SU-DHL-6 (cell line): Measurements from ENCODE around the gene UQCRHL.

Experiments
- CTCF ChIP-seq: fragments of 200-600 bp; sonication (generic); IDR thresholded peaks from one replicate; pipeline ENCODE4 v1.5.1; 2017; ENCODE audit warnings: antibody characterized with exemption, mild to moderate bottlenecking, low read length, moderate library complexity; ENCODE audit not compliant: insufficient read depth, poor library complexity, severe bottlenecking
- EZH2phosphoT487 ChIP-seq: fragments of 200-600 bp; sonication (generic), shearing (Covaris generic); conservative IDR thresholded peaks from 2 replicates; pipeline ENCODE4 v1.6.1; 2018; ENCODE audit warnings: mild to moderate bottlenecking, antibody characterized with exemption, low read length, moderate library complexity, mixed read lengths

GRCh38 chr1:15764269-15764764, 43.1 kb downstream of the UQCRHL start:
- TF ChIP-seq CTCF = no peak
- no peak for TF ChIP-seq EZH2phosphoT487
